CD4-positive, alpha-beta T cell (primary cell): Measurements from ENCODE around the gene TAF6L. TPM values are rescaled to one million over a fixed set of nuclear protein-coding genes. Genes with fewer than 3 reads are reported as not detected.
A peak's percentile ranks its signal among the peaks of the same experiment; 100 is the strongest.

Experiments used
- ATAC-seq: fragments of 200-7000 bp; cut with Tn5 transposase; one replicate; pipeline ENCODE4 v1.10.0; 2022; ENCODE audit warnings: mild to moderate bottlenecking; ENCODE audit not compliant: poor library complexity
- CTCF ChIA-PET: fragments of 350-600 bp; sonication (Branson Sonifier 250); formaldehyde crosslinking; loops from one replicate; lab custom pipeline; 2021; ENCODE audit warnings: antibody characterized with exemption, inconsistent platforms; lab: Charles Lee
- POLR2A ChIA-PET: fragments of 350-600 bp; sonication (Branson Sonifier 250); formaldehyde crosslinking; loops from one replicate; lab custom pipeline; 2021; ENCODE audit warnings: antibody characterized with exemption, inconsistent platforms; lab: Charles Lee
- DNase-seq, 14 experiments: peaks; one replicate each; pipeline ENCODE4 v3.0.0-alpha.2; 2013 to 2020; ENCODE audit warnings: mixed read lengths in 2 of 14
- H3K27ac ChIP-seq, 2 donors: one replicate each; pipeline versions ENCODE4 v1.5.1 to v1.7.0; 2013; ENCODE audit warnings: low read length in 2 of 2, low read depth in 1 of 2, mild to moderate bottlenecking in 1 of 2
- H3K27me3 ChIP-seq, 2 experiments: 1 replicate in 1 of 2; 2 replicates in 1 of 2; pipeline versions ENCODE4 v1.6.1 to v1.7.0; 2013; ENCODE audit warnings: low read length in 2 of 2, control low read depth in 1 of 2, mild to moderate bottlenecking in 1 of 2, moderate library complexity in 1 of 2; ENCODE audit not compliant: insufficient read depth in 2 of 2, control insufficient read depth in 1 of 2
- H3K36me3 ChIP-seq: one replicate; pipeline ENCODE4 v1.6.1; 2013; ENCODE audit warnings: low read length, control low read depth; ENCODE audit not compliant: insufficient read depth
- H3K4me1 ChIP-seq: one replicate; pipeline ENCODE4 v1.6.1; 2013; ENCODE audit warnings: low read length, control low read depth; ENCODE audit not compliant: insufficient read depth
- H3K4me3 ChIP-seq: one replicate; pipeline ENCODE4 v1.5.1; 2013; ENCODE audit warnings: mild to moderate bottlenecking, low read length, moderate library complexity
- H3K9me3 ChIP-seq, 2 experiments: 1 replicate in 1 of 2; 2 replicates in 1 of 2; pipeline versions ENCODE4 v1.6.1 to v1.7.0; 2013; ENCODE audit warnings: low read length in 2 of 2, mild to moderate bottlenecking in 2 of 2, control low read depth in 1 of 2, moderate library complexity in 1 of 2; ENCODE audit not compliant: control insufficient read depth in 1 of 2, insufficient read depth in 1 of 2
- H3K27ac Mint-ChIP-seq: one replicate; pipeline ENCODE4 v1.8.0; 2020; ENCODE audit warnings: mixed read lengths
- H3K27me3 Mint-ChIP-seq: one replicate; pipeline ENCODE4 v1.8.0; 2021; ENCODE audit warnings: mixed read lengths
- H3K36me3 Mint-ChIP-seq: one replicate; pipeline ENCODE4 v1.8.0; 2021; ENCODE audit warnings: low read depth, mixed read lengths
- H3K4me1 Mint-ChIP-seq: one replicate; pipeline ENCODE4 v1.8.0; 2021; ENCODE audit warnings: low read depth, mixed read lengths
- H3K4me3 Mint-ChIP-seq: one replicate; pipeline ENCODE4 v1.8.0; 2020; ENCODE audit warnings: mild to moderate bottlenecking, mixed read lengths
- H3K9me3 Mint-ChIP-seq: one replicate; pipeline ENCODE4 v1.8.0; 2020; ENCODE audit warnings: mixed read lengths
- intact Hi-C, 2 experiments: fragments of 100-400 bp; cut with DNase I in 1 of 2; cut with micrococcal nuclease in 1 of 2; formaldehyde crosslinking; loops; one replicate each; pipeline versions ENCODE4 v1.15.1 to v1.9.0; 2023 to 2025; cut with DNase I, micrococcal nuclease
- total RNA-seq, 174 experiments: library from RNA in 2 of 174; stranded (reverse) in 2 of 174; gene quantifications; one replicate each; pipeline ENCODE4 v1.2.3 and lab custom pipeline; 2021 to 2026
- TF ChIP-seq, protein P1 (sequence below): fragments of 200-600 bp; IDR thresholded peaks from one replicate; pipeline ENCODE4 v1.8.0; 2022; ENCODE audit warnings: antibody characterized with exemption, mild to moderate bottlenecking

TAF6L gene
- total RNA-seq, 2 experiments from 2014 or later: 11.5 to 11.8 TPM

DNA sequence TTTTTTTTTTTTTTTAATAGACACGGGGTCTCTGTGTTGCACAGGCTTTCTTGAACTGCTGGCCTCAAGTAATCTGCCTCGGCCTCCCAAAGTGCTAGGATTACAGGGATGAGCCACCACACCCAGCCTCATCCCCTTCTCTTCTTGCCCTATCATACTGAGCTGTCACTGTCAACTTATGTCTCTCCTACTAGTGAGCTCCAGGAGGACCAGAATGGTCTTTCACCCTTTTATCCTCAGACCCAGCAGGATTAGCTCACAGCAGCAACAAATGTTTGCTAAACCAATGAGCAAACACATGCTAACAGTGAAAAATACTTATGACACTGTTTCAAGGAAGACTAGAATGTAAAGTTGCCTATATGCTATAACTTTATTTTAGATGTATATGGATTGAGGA lies 40.5 kb downstream of the TAF6L start:
- Histone ChIP-seq H3K27me3 (no peaks in the 10 kb centered on the region), H3K4me1 (no peaks in the 10 kb centered on the region), H3K4me3 (no peak overlapping the region), H3K36me3 (peaks cover 17% of the 10 kb centered on the region), H3K27ac (no peak overlapping the region), H3K9me3 (no peaks in the 10 kb centered on the region)
- no peak overlapping the region for H3K4me3 Mint-ChIP-seq
- CTCF ChIA-PET: interaction anchor here (0.9 to 1.2 kb wide), 2 partner anchors 16 to 25 kb away, joined by 4 to 6 read pairs; no protein-coding TSS in a partner anchor
- TF ChIP-seq, protein P1, sequence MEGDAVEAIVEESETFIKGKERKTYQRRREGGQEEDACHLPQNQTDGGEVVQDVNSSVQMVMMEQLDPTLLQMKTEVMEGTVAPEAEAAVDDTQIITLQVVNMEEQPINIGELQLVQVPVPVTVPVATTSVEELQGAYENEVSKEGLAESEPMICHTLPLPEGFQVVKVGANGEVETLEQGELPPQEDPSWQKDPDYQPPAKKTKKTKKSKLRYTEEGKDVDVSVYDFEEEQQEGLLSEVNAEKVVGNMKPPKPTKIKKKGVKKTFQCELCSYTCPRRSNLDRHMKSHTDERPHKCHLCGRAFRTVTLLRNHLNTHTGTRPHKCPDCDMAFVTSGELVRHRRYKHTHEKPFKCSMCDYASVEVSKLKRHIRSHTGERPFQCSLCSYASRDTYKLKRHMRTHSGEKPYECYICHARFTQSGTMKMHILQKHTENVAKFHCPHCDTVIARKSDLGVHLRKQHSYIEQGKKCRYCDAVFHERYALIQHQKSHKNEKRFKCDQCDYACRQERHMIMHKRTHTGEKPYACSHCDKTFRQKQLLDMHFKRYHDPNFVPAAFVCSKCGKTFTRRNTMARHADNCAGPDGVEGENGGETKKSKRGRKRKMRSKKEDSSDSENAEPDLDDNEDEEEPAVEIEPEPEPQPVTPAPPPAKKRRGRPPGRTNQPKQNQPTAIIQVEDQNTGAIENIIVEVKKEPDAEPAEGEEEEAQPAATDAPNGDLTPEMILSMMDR: no peak
- H3K27me3 Mint-ChIP-seq: no peaks in the 10 kb centered on the region
- no peak overlapping the region for H3K27ac Mint-ChIP-seq
- no peaks in the 10 kb centered on the region for H3K9me3 Mint-ChIP-seq
- DNase-seq: no peak
- H3K4me1 Mint-ChIP-seq: no peaks in the 10 kb centered on the region
- intact Hi-C loops: no loop called here
- peaks cover 5% of the 10 kb centered on the region for H3K36me3 Mint-ChIP-seq
- POLR2A ChIA-PET: interaction anchor here (0.8 to 1.2 kb wide), 3 partner anchors 16 to 84 kb away, joined by 4 to 5 read pairs (median 5); partner anchors contain the start of gene HNRNPUL2
- no peak for ATAC-seq

DNA sequence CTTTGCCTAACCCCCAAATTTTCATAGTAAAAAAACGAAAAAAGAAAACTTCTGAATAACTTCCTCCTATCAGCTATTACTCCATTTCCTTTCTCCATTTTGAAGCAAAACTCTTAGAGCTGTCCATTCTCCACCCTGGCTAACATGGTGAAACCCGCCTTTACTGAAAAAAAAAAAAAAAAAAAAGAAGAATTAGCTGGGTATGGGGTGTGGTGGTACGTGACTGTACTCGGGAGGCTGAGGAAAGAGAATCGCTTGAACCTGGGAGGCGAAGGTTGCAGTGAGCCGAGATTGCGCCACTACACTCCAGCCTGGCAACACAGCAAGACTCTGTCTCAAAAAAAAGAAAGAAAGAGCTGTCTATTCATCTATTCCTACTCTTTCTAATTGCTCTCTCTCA lies 45.4 kb downstream of the TAF6L start:
- Histone ChIP-seq H3K4me3 (no peak overlapping the region), H3K9me3 (no peaks in the 10 kb centered on the region), H3K27ac (no peak overlapping the region), H3K4me1 (no peaks in the 10 kb centered on the region), H3K36me3 (peaks cover 51% of the 10 kb centered on the region), H3K27me3 (no peaks in the 10 kb centered on the region)
- ChIA-PET CTCF (interaction anchor here (0.7 kb wide), 1 partner anchor 17 kb away, joined by 4 read pairs; no protein-coding TSS in a partner anchor), POLR2A (interaction anchor here (0.9 to 2.5 kb wide), 6 partner anchors 11 to 39 kb away, joined by 3 to 7 read pairs (median 4); partner anchors contain the start of genes NXF1, STX5 and WDR74)
- Mint-ChIP-seq H3K4me1 (no peaks in the 10 kb centered on the region), H3K27ac (no peak overlapping the region), H3K4me3 (no peak overlapping the region), H3K9me3 (no peaks in the 10 kb centered on the region), H3K36me3 (peaks cover 35% of the 10 kb centered on the region), H3K27me3 (no peaks in the 10 kb centered on the region)
- TF ChIP-seq, protein P1: no peak
- intact Hi-C loops: no loop called here
- ATAC-seq: no peak
- peak in 2 of 14 experiments; percentile 32 to 48 for DNase-seq

GRCh38 chr11:62817129-62817528 lies 45.9 kb downstream of the TAF6L start:
- Histone ChIP-seq H3K4me3 (no peak overlapping the region), H3K27ac (no peak overlapping the region), H3K9me3 (no peaks in the 10 kb centered on the region), H3K36me3 (peaks cover 56% of the 10 kb centered on the region), H3K27me3 (no peaks in the 10 kb centered on the region), H3K4me1 (no peaks in the 10 kb centered on the region)
- Mint-ChIP-seq H3K27me3 (no peaks in the 10 kb centered on the region), H3K4me1 (no peaks in the 10 kb centered on the region), H3K36me3 (peaks cover 36% of the 10 kb centered on the region), H3K4me3 (no peak overlapping the region), H3K27ac (no peak overlapping the region), H3K9me3 (no peaks in the 10 kb centered on the region)
- POLR2A ChIA-PET: interaction anchor here (1.1 to 2.5 kb wide), 5 partner anchors 11 to 38 kb away, joined by 4 to 7 read pairs (median 5); partner anchors contain the start of genes NXF1, STX5 and WDR74
- DNase-seq (no peak), ATAC-seq (no peak)
- CTCF ChIA-PET: no interaction called here
- intact Hi-C loops: no loop called here
- TF ChIP-seq, protein P1: no peak
